ENCODE results near the gene ULBP2. TPM values are rescaled to one million over a fixed set of nuclear protein-coding genes. Genes with fewer than 3 reads are reported as not detected.

ULBP2 gene
- polyA plus RNA-seq (2011; rRNA removed) (2.7 and 3.2 TPM in 2 replicates), polyA plus RNA-seq (2017; fragmentation: RNase III; extraction: RNeasy Plus Mini Kit Qiagen cat#74134 plus additional on column Dnase treatment) (4.2 to 5.0 TPM (median 4.5 TPM) in 3 replicates), polyA minus RNA-seq (2011; rRNA and poly(A)+ RNA removed) (0.39 and 1.4 TPM in 2 replicates)
- 2.0 TPM in 2 replicates for polyA plus RNA-seq (2012; cell fraction: cytosol; rRNA removed)
- 1.8 and 2.2 TPM in 2 replicates for polyA plus RNA-seq (2012; cell fraction: nucleus; rRNA removed)

- peaks cover 4% of the 10 kb centered on the region; the same call in 1 of the 3 replicates for H3K4me1 ChIP-seq
- H3K4me3 ChIP-seq: peak within 1 kb of the TSS; percentile 56
- FAIRE-seq (no peak), DNase-seq (ENCODE audit: low read depth in 1 of 2, low spot score in 1 of 2) (peak; percentile 76 to 87), ATAC-seq (peak; percentile 83 to 91)
- peak within 1 kb of the TSS; percentile 39 to 70; a peak in 5 of 6 replicates for H3K27ac ChIP-seq
- 2% methylated on average over 35 of the region's 62 CpGs for WGBS (ENCODE audit: missing lambda C conversion rate)
- no peaks in the 10 kb centered on the region for H3K9me3 ChIP-seq
- peak; percentile 57; the same call in 1 of the 2 replicates for TF ChIP-seq MAX (IDR thresholded peaks at IDR 0.05)
- peak; percentile 76 for TF ChIP-seq E2F6 (IDR thresholded peaks at IDR 0.05; ENCODE audit: borderline replicate concordance, low read depth)
- TF ChIP-seq JUN (IDR thresholded peaks at IDR 0.05): no peak
- TF ChIP-seq FOXS1 (CRISPR knock-in tag; IDR thresholded peaks at IDR 0.05): no peak
- TF ChIP-seq HMGXB4 (CRISPR knock-in tag; IDR thresholded peaks at IDR 0.05; ENCODE audit: borderline replicate concordance): no peak
- no peak for TF ChIP-seq HOXB5 (CRISPR knock-in tag; IDR thresholded peaks at IDR 0.05)
- no peak for TF ChIP-seq FOSL2 (IDR thresholded peaks at IDR 0.05)
- peak; percentile 27; the same call in 1 of the 2 replicates for TF ChIP-seq FOSL2 (CRISPR knock-in tag; IDR thresholded peaks at IDR 0.05)
- no peak for TF ChIP-seq RCOR1 (IDR thresholded peaks at IDR 0.05; ENCODE audit: low read depth, low read length)
- no peak for TF ChIP-seq POLR2AphosphoS2 (conservative IDR thresholded peaks at IDR 0.05; ENCODE audit: low read length)
- POLR2A ChIA-PET: no interaction called here
- H3K4me2 ChIP-seq: peak within 1 kb of the TSS; percentile 88
- CTCF ChIA-PET: interaction anchor here (1.3 to 1.9 kb wide), 2 partner anchors 9 to 75 kb away, joined by 4 to 7 read pairs; no protein-coding TSS in a partner anchor
These were observed at the start of gene ULBP2 for GRCh38 chr6:149941583-149942460. Gene ULBP2 (plus strand): TSS chr6:149942014. CDS start chr6:149942073, 59 bp downstream.

GRCh38 chr6:149895048-149895590 lies 46.7 kb upstream of the ULBP2 start:
- Histone ChIP-seq H3K4me2 (peak overlapping the region; percentile 72), H3K9me3 (no peaks in the 10 kb centered on the region), H3K27ac (peak overlapping the region; percentile 77 to 94), H3K4me3 (no peak overlapping the region), H3K4me1 (peaks cover 57% of the 10 kb centered on the region)
- WGBS (ENCODE audit: missing lambda C conversion rate): 21% methylated on average over 5 of the region's 7 CpGs
- FAIRE-seq (no peak), ATAC-seq (peak in 1 of 2 experiments; percentile 63; a peak in 3 of 6 replicates), DNase-seq (ENCODE audit: low read depth in 1 of 2, low spot score in 1 of 2) (peak in 1 of 2 experiments; percentile 58)
- CTCF ChIA-PET: interaction anchor here (0.7 to 1.9 kb wide), 7 partner anchors 9 to 60 kb away, joined by 3 to 5 read pairs (median 4); partner anchors contain the start of gene RAET1G
- POLR2A ChIA-PET: no interaction called here
- TF ChIP-seq JUNB (IDR thresholded peaks at IDR 0.05) (no peak), NR3C1 (IDR thresholded peaks at IDR 0.05) (no peak), MYC (IDR thresholded peaks at IDR 0.05; ENCODE audit: borderline replicate concordance, low read length) (no peak), CEBPB (IDR thresholded peaks at IDR 0.05) (no peak), JUN (IDR thresholded peaks at IDR 0.05) (no peak), CTCF (IDR thresholded peaks at IDR 0.05) (peak; percentile 16; the same call in 1 of the 3 replicates), ZC3H11A (IDR thresholded peaks at IDR 0.05) (no peak), FOSL2 (IDR thresholded peaks at IDR 0.05) (no peak), FOSL2 (CRISPR knock-in tag; IDR thresholded peaks at IDR 0.05) (no peak), NPAS2 (CRISPR knock-in tag; IDR thresholded peaks at IDR 0.05; ENCODE audit: borderline replicate concordance) (no peak), CHD2 (IDR thresholded peaks at IDR 0.05; ENCODE audit: low read length, partially characterized antibody) (no peak), CHD4 (IDR thresholded peaks at IDR 0.05; ENCODE audit: borderline replicate concordance) (no peak), SMC3 (IDR thresholded peaks at IDR 0.05) (peak; percentile 25; the same call in 1 of the 3 replicates), RAD21 (conservative IDR thresholded peaks at IDR 0.05 in 1 of 2, IDR thresholded peaks at IDR 0.05 in 1 of 2) (peak in 1 of 2 experiments; percentile 32; a peak in 3 of 5 replicates), ESRRA (IDR thresholded peaks at IDR 0.05; ENCODE audit: borderline replicate concordance, low read length) (no peak), CBX8 (IDR thresholded peaks at IDR 0.05) (no peak), HOXB5 (CRISPR knock-in tag; IDR thresholded peaks at IDR 0.05) (no peak), GATA3 (IDR thresholded peaks at IDR 0.05; ENCODE audit: borderline replicate concordance) (no peak), FOSB (CRISPR knock-in tag; IDR thresholded peaks at IDR 0.05) (no peak), HOXA7 (CRISPR knock-in tag; IDR thresholded peaks at IDR 0.05) (no peak), HOXB13 (CRISPR knock-in tag; IDR thresholded peaks at IDR 0.05; ENCODE audit: low read depth) (no peak), RFX5 (IDR thresholded peaks at IDR 0.05) (no peak)
